Measurements from ENCODE around the gene ZNF653. TPM values are rescaled to one million over a fixed set of nuclear protein-coding genes. Genes with fewer than 3 reads are reported as not detected.

ZNF653 gene
- total RNA-seq, 1 donor, result 2.9 TPM

GRCh38 chr19:11495885-11496284 is 9.8 kb downstream of the ZNF653 start:
- H3K79me2 ChIP-seq (ENCODE audit: insufficient read depth, low read length), result no peaks in the 10 kb centered on the region
- DNase-seq (ENCODE audit: insufficient read length, low spot score, missing footprints), result no peak
- H2AFZ ChIP-seq (ENCODE audit: low read length), result no peak overlapping the region
- H3K27me3 ChIP-seq (ENCODE audit: insufficient read depth, low read length), result no peaks in the 10 kb centered on the region
- no peak overlapping the region for H3K27ac ChIP-seq (ENCODE audit: low read depth, low read length)
- H3K4me2 ChIP-seq (ENCODE audit: insufficient read depth, low read length), result no peak overlapping the region
- H3K9me3 ChIP-seq (ENCODE audit: low read depth, low read length), result no peaks in the 10 kb centered on the region
- peaks cover 5% of the 10 kb centered on the region for H3K4me1 ChIP-seq (ENCODE audit: insufficient read depth, low read length)
- TF ChIP-seq, protein P1, sequence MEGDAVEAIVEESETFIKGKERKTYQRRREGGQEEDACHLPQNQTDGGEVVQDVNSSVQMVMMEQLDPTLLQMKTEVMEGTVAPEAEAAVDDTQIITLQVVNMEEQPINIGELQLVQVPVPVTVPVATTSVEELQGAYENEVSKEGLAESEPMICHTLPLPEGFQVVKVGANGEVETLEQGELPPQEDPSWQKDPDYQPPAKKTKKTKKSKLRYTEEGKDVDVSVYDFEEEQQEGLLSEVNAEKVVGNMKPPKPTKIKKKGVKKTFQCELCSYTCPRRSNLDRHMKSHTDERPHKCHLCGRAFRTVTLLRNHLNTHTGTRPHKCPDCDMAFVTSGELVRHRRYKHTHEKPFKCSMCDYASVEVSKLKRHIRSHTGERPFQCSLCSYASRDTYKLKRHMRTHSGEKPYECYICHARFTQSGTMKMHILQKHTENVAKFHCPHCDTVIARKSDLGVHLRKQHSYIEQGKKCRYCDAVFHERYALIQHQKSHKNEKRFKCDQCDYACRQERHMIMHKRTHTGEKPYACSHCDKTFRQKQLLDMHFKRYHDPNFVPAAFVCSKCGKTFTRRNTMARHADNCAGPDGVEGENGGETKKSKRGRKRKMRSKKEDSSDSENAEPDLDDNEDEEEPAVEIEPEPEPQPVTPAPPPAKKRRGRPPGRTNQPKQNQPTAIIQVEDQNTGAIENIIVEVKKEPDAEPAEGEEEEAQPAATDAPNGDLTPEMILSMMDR (IDR thresholded peaks at IDR 0.05; ENCODE audit: extremely low read depth, low read depth, low read length), result no peak
- peaks cover 2% of the 10 kb centered on the region for H4K20me1 ChIP-seq (ENCODE audit: insufficient read depth, low read length)
- no peak overlapping the region for H3K4me3 ChIP-seq (ENCODE audit: insufficient read depth, low read length)
- peaks cover 2% of the 10 kb centered on the region for H3K36me3 ChIP-seq (ENCODE audit: insufficient read depth, low read length)

GRCh38 chr19:11495481-11495880 is 10.2 kb downstream of the ZNF653 start:
- peaks cover 2% of the 10 kb centered on the region for H3K36me3 ChIP-seq (ENCODE audit: insufficient read depth, low read length)
- no peak overlapping the region for H2AFZ ChIP-seq (ENCODE audit: low read length)
- no peak overlapping the region for H3K27ac ChIP-seq (ENCODE audit: low read depth, low read length)
- H3K9me3 ChIP-seq (ENCODE audit: low read depth, low read length), result no peaks in the 10 kb centered on the region
- peaks cover 2% of the 10 kb centered on the region for H4K20me1 ChIP-seq (ENCODE audit: insufficient read depth, low read length)
- no peak overlapping the region for H3K4me2 ChIP-seq (ENCODE audit: insufficient read depth, low read length)
- no peak for DNase-seq (ENCODE audit: insufficient read length, low spot score, missing footprints)
- TF ChIP-seq, protein P1 (IDR thresholded peaks at IDR 0.05; ENCODE audit: extremely low read depth, low read depth, low read length), result no peak
- H3K4me3 ChIP-seq (ENCODE audit: insufficient read depth, low read length), result no peak overlapping the region
- H3K4me1 ChIP-seq (ENCODE audit: insufficient read depth, low read length), result peaks cover 5% of the 10 kb centered on the region
- no peaks in the 10 kb centered on the region for H3K79me2 ChIP-seq (ENCODE audit: insufficient read depth, low read length)
- H3K27me3 ChIP-seq (ENCODE audit: insufficient read depth, low read length), result no peaks in the 10 kb centered on the region

DNA sequence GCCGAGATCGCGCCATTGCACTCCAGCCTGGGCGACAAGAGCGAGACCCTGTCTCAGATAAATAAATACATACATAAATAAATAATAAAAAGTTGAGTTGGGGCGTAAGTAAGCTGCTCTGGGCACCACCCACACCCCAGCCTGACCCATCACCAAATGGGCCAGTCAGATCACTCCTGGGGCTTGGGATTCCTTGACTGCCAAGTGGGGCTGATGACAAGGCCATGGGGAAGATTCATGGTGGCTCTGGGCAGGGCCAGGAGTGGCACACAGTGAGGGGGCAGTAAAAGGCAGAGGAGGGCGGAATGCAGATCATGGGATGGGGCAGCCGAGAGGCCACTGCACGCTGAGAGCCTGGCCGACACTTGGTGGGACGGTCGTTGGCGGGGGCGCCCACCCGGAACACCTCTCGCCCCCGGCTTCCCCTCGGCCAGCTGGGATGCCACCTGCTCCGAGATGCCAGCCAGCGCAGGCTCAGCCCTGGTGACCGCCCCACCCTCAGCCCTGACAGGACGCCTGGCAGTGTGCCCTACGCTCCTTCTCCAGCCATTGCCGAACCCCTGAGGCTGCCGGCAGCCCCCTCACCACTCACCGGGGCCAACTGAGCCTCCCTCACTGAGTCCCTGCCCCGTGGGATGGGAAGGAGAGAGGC is 10.9 kb downstream of the ZNF653 start:
- Histone ChIP-seq H3K27me3 (ENCODE audit: insufficient read depth, low read length) (no peaks in the 10 kb centered on the region), H3K4me1 (ENCODE audit: insufficient read depth, low read length) (peaks cover 5% of the 10 kb centered on the region), H3K79me2 (ENCODE audit: insufficient read depth, low read length) (no peaks in the 10 kb centered on the region), H2AFZ (ENCODE audit: low read length) (no peak overlapping the region), H3K9me3 (ENCODE audit: low read depth, low read length) (no peaks in the 10 kb centered on the region), H3K27ac (ENCODE audit: low read depth, low read length) (no peak overlapping the region), H4K20me1 (ENCODE audit: insufficient read depth, low read length) (no peaks in the 10 kb centered on the region), H3K36me3 (ENCODE audit: insufficient read depth, low read length) (peaks cover 2% of the 10 kb centered on the region), H3K4me2 (ENCODE audit: insufficient read depth, low read length) (no peak overlapping the region), H3K4me3 (ENCODE audit: insufficient read depth, low read length) (no peak overlapping the region)
- TF ChIP-seq, protein P1 (IDR thresholded peaks at IDR 0.05; ENCODE audit: extremely low read depth, low read depth, low read length), result no peak
- DNase-seq (ENCODE audit: insufficient read length, low spot score, missing footprints), result no peak

- Histone ChIP-seq H2AFZ (ENCODE audit: low read length) (no peak overlapping the region), H3K4me1 (ENCODE audit: insufficient read depth, low read length) (no peaks in the 10 kb centered on the region), H4K20me1 (ENCODE audit: insufficient read depth, low read length) (no peaks in the 10 kb centered on the region), H3K36me3 (ENCODE audit: insufficient read depth, low read length) (no peaks in the 10 kb centered on the region), H3K79me2 (ENCODE audit: insufficient read depth, low read length) (no peaks in the 10 kb centered on the region), H3K4me3 (ENCODE audit: insufficient read depth, low read length) (no peak overlapping the region), H3K4me2 (ENCODE audit: insufficient read depth, low read length) (no peak overlapping the region), H3K27me3 (ENCODE audit: insufficient read depth, low read length) (no peaks in the 10 kb centered on the region), H3K27ac (ENCODE audit: low read depth, low read length) (no peak overlapping the region), H3K9me3 (ENCODE audit: low read depth, low read length) (no peaks in the 10 kb centered on the region)
- no peak for DNase-seq (ENCODE audit: insufficient read length, low spot score, missing footprints)
- TF ChIP-seq, protein P1 (IDR thresholded peaks at IDR 0.05; ENCODE audit: extremely low read depth, low read depth, low read length), result no peak
Measured at GRCh38 chr19:11489378-11489777, 16.3 kb downstream of the ZNF653 start.
